PC-3 (cell line): ENCODE measurements around the gene SHMT1.

ENCODE experiments used
- CTCF ChIP-seq: fragments of 300-600 bp; sonication (generic); conservative IDR thresholded peaks from 2 replicates; pipeline ENCODE4 v1.5.1; 2017; ENCODE audit warnings: antibody characterized with exemption, low read depth, mild to moderate bottlenecking, low read length
- EZH2 ChIP-seq: fragments of 300-600 bp; sonication (generic); IDR thresholded peaks from one replicate; pipeline ENCODE4 v1.6.1; 2017; ENCODE audit warnings: antibody characterized with exemption, mild to moderate bottlenecking, low read length; ENCODE audit not compliant: unreplicated experiment
- EZH2phosphoT487 ChIP-seq: fragments of 300-600 bp; sonication (generic); IDR thresholded peaks from 2 replicates; pipeline ENCODE4 v1.6.1; 2018; ENCODE audit warnings: mild to moderate bottlenecking, antibody characterized with exemption, low read length, borderline replicate concordance

- TF ChIP-seq CTCF, result no peak
- no peak for TF ChIP-seq EZH2phosphoT487
- no peak for TF ChIP-seq EZH2
These were observed 14.8 kb upstream of the SHMT1 start for GRCh38 chr17:18378205-18378505.
